ENCODE measurements around the gene MYRIP.

DNA sequence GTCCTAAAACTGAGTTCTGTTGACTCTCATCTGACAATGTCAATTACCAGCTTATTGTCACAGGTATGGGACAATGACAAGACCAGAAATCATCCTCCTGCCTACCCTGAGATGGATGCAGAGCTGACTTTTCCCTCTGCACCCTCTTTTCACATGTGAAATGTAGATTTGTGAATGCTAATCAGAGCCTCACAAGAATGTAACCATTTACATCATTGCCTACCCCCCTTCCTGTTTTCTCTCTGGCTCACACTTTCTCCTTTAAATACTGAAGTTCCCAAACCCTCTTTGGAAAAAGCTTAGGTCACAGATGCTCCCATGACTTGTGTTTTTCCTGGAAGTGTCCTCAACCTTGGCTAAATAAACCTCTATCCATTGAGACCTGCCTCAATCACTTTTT lies 228.2 kb downstream of the MYRIP start:
- TF ChIP-seq CTCF (IDR thresholded peaks at IDR 0.05) (no peak), POLR2A (IDR thresholded peaks at IDR 0.05) (no peak)

All from uterus (tissue), 2 donors.